H1 (cell line): ENCODE data around the gene KNDC1. TPM values are rescaled to one million over a fixed set of nuclear protein-coding genes. Genes with fewer than 3 reads are reported as not detected.

ENCODE experiments used
- BRCA1 ChIP-seq: IDR thresholded peaks from 2 replicates; pipeline ENCODE4 v1.6.1; 2012; ENCODE audit warnings: low read depth, low read length, improper control_type of control experiment
- CHD2 ChIP-seq: IDR thresholded peaks from 2 replicates; pipeline ENCODE4 v1.6.1; 2012; ENCODE audit warnings: low read length, improper control_type of control experiment
- HDAC2 ChIP-seq, 2 experiments: fragments of 300-600 bp in 1 of 2; sonication (generic) in 1 of 2; IDR thresholded peaks; 2 replicates each; pipeline ENCODE4 v1.6.1; 2011 to 2012; ENCODE audit warnings: low read depth in 2 of 2, low read length in 2 of 2, mild to moderate bottlenecking in 2 of 2, moderate library complexity in 2 of 2, borderline replicate concordance in 1 of 2, inconsistent platforms in 1 of 2
- JUN ChIP-seq: IDR thresholded peaks from 2 replicates; pipeline ENCODE4 v1.6.1; 2011; ENCODE audit warnings: low read depth, mild to moderate bottlenecking, improper control_type of control experiment, low read length
- polyA plus RNA-seq, 7 experiments: library from polyadenylated mRNA; depleted of rRNA in 3 of 7; stranded (reverse) in 5 of 7; unstranded in 2 of 7; fragments of >200 nt in 5 of 7; fragments of 200-250 nt in 2 of 7; gene quantifications; 1 replicate in 5 of 7; 2 replicates in 1 of 7; 4 replicates in 1 of 7; pipeline versions ENCODE4 v1.2.1 to v1.2.3, GENCODE V29; 2011 to 2013; ENCODE audit warnings: missing spikeins in 2 of 7, mixed read lengths in 2 of 7
- total RNA-seq: library from RNA; stranded (reverse); fragmentation: NEBNext Ultra II Directional; extraction: Animal tissue kit (Norgen Biotek cat#: 25700); gene quantifications from 2 replicates; pipeline ENCODE4 v1.2.1, GENCODE V29; 2021
- TF ChIP-seq, protein P1 (sequence below): IDR thresholded peaks from 2 replicates; pipeline ENCODE4 v1.6.1; 2012; ENCODE audit warnings: low read length, inconsistent platforms
- TF ChIP-seq, protein P2 (sequence below): IDR thresholded peaks from 2 replicates; pipeline ENCODE4 v1.6.1; 2012; ENCODE audit warnings: inconsistent platforms
- TF ChIP-seq, protein P3 (sequence below): IDR thresholded peaks from 2 replicates; pipeline ENCODE4 v1.6.1; 2011; ENCODE audit warnings: low read depth, mild to moderate bottlenecking, low read length; ENCODE audit not compliant: insufficient read depth

Gene KNDC1
- total and polyA plus RNA-seq, 2 of the 8 experiments (the other 6 are each of a cell fraction or from before 2014, with no cell fraction given), result 7.5 to 16.7 TPM

DNA sequence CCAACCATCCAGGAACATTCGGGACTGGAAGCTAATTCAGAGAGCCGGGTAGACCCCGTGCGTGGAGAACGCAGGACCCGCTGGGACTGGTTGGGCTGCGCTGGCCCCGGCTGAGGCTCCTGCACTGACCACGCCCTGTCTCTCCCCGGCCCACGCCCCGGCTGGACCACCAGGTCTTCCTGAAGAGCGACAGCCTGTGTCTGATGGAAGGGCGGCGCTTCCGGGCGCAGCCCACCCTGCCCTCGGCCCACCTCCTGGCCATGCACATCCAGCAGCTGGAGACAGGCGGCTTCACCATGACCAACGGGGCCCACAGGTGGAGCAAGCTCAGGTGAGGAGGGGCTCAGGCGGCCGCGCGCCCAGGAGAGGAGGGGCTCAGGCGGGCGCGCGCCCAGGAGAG, 59.8 kb downstream of the KNDC1 start (continued):
- no peak for TF ChIP-seq HDAC2 (IDR thresholded peaks at IDR 0.05; ENCODE audit: borderline replicate concordance in 1 of 2, low read depth in 2 of 2, low read length in 2 of 2)
- TF ChIP-seq, protein P1, sequence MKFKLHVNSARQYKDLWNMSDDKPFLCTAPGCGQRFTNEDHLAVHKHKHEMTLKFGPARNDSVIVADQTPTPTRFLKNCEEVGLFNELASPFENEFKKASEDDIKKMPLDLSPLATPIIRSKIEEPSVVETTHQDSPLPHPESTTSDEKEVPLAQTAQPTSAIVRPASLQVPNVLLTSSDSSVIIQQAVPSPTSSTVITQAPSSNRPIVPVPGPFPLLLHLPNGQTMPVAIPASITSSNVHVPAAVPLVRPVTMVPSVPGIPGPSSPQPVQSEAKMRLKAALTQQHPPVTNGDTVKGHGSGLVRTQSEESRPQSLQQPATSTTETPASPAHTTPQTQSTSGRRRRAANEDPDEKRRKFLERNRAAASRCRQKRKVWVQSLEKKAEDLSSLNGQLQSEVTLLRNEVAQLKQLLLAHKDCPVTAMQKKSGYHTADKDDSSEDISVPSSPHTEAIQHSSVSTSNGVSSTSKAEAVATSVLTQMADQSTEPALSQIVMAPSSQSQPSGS, result no peak
- TF ChIP-seq, protein P2, sequence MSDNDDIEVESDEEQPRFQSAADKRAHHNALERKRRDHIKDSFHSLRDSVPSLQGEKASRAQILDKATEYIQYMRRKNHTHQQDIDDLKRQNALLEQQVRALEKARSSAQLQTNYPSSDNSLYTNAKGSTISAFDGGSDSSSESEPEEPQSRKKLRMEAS, result no peak; the same call in 1 of the 2 replicates
- TF ChIP-seq BRCA1, result no peak
- no peak for TF ChIP-seq JUN
- no peak for TF ChIP-seq CHD2
- TF ChIP-seq, protein P3, sequence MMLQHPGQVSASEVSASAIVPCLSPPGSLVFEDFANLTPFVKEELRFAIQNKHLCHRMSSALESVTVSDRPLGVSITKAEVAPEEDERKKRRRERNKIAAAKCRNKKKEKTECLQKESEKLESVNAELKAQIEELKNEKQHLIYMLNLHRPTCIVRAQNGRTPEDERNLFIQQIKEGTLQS, result no peak
